GM18861 (cell line): ENCODE results near the gene MPST.
A peak's percentile ranks its signal among the peaks of the same experiment; 100 is the strongest.

Experiments used
- ATAC-seq: cut with Tn5 transposase; IDR thresholded peaks from one replicate; pipeline ENCODE4 v1.9.1; 2021; ENCODE audit not compliant: unreplicated experiment

MPST gene

GRCh38 chr22:37000676-37001534, 18.6 kb upstream of the MPST start:
- ATAC-seq: no peak

- ATAC-seq: no peak
Measured at GRCh38 chr22:37001826-37002225, 17.7 kb upstream of the MPST start.

GRCh38 chr22:37002633-37003032, 16.9 kb upstream of the MPST start:
- no peak for ATAC-seq

DNA sequence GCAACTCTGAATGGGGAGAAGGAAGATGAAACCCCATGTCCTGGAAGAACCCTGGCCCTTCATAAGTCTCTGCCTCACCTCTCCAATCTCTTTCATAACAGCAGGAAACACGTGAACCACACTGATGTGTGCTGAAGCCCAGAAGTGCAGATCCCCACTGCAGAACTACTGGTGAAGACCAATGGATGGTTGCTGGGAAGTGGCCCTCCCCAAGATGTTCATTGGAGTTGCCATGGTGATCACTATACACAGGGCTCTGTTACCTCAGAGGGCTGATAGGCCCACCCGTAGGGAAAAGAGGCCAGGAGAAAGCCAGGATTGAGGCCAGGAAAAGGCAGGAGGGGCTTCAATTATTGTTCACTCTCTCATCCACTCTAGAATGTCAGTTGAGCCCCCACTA, 11.9 kb upstream of the MPST start:
- no peak for ATAC-seq

DNA sequence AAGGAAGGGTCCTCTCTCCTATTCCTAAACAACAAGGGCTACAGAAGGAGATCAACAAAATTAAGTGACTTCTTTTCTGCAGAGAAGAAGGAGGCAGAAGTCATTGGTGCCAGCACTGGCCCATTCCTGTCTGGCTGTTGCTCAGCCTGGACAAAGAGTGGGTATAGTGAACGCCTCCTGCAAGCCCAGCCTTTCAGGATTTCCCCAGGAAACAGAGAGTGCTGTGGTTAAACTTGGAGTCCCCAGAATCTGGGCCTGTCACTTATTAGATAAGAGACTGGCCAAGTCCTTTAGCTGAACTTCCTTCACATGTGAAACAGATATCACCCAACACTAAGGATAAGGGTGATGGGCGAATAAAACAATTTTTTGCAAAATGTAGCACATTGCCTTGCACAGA, 11.2 kb upstream of the MPST start:
- no peak for ATAC-seq

DNA sequence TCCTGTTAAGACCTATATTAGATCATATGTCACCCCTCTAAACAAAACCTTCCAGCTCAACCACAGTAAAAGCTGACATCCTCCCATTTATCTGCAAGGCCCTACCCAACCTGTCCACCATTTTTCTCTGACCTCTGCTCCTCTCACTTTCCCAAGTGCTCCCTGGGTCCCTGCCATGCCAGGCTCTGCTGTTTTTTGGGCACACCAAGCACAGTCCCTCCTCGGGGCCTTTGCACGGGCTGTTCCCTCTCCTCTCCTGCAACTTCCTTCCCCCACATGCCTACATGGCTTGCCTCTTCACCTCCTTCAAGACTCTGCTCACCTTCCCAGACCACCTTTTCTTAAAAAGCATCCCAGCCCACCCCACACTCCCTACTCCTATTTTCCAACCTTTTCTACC, 10.1 kb upstream of the MPST start:
- no peak for ATAC-seq

- no peak for ATAC-seq
Measured at GRCh38 chr22:37010174-37010573, 9.4 kb upstream of the MPST start.

- ATAC-seq: no peak
Measured at GRCh38 chr22:37010976-37011375, 8.6 kb upstream of the MPST start.

DNA sequence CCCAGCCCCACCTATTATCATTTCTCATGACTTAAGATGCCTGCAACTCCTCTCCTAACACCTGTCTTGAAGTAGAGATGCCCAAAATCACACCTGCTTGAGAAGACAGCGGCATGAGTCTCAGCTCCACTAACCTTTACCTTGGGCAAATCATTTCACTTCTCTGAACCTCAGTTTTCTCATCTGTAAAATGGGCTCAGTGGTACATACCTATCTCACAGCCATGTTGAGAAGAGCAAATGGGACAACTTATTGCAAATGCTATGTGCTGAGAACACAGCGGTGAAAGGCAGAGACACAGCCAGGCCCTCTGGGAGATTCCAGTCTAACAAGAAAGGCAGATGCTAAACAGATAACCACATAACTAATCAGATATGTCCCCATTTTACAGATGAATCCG, 8.1 kb upstream of the MPST start:
- ATAC-seq: no peak

- ATAC-seq: no peak
Measured at GRCh38 chr22:37012262-37012904, 7.2 kb upstream of the MPST start.

GRCh38 chr22:37012956-37013355, 6.6 kb upstream of the MPST start:
- ATAC-seq: no peak

DNA sequence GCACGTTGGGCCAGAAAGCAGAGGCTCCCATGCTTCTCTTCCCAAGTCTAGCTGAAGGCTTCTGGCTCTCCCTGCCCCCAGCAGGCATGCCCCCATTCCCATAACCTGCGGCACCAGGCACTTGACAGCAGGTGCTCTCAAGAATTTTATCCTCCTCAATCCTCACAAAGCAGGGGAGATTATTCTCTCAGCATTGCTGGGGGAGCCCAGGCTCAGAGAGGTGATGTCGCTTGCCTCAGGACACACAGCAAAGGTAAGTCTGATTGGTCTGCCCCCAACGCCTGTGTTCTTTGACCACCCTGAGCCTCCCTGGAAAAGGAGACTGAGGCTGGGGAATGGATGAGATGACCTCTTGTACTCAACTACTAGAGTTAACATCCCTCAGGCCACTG, 5.1 kb upstream of the MPST start:
- ATAC-seq: no peak

- no peak for ATAC-seq
Measured at GRCh38 chr22:37014835-37015586, 4.5 kb upstream of the MPST start.

- no peak for ATAC-seq
Measured at GRCh38 chr22:37015587-37015878, 4.0 kb upstream of the MPST start.

DNA sequence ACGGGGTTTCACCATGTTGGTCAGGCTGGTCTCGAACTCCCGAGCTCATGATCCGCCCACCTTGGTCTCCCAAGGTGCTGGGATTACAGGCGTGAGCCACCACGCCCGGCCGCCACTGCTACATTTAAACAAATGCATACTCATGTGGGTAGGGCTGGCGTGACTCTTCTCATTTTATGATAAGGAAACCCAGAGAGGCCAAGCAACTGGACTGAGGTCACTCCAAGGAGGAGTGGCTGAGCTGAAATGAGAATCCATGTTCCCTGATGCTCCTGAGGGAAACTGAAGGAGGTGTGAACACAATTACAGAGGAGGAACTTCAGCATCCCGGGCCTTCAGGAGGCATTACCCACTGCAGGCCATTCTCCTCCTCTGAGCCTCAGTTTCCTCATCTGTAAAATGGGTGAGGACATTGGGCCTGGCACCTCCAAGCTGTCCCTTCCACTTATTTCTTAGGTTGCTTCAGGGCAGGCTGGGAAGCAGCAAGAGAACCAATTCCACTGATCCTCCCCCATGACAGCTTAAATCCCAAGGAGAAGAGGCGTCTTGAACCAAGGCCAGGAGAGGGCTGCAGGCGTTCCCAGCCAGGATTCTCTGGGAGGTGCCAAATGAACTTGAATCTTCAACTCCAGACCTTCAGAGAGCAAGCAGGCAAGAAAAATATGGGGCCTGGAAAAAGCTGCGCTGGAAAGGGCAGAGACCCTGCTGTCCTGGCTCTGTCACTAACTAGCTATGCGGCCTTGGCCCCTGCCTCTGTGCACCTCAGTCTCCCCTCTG, 3.2 kb upstream of the MPST start:
- no peak for ATAC-seq

GRCh38 chr22:37017356-37017755, 2.2 kb upstream of the MPST start:
- no peak for ATAC-seq

DNA sequence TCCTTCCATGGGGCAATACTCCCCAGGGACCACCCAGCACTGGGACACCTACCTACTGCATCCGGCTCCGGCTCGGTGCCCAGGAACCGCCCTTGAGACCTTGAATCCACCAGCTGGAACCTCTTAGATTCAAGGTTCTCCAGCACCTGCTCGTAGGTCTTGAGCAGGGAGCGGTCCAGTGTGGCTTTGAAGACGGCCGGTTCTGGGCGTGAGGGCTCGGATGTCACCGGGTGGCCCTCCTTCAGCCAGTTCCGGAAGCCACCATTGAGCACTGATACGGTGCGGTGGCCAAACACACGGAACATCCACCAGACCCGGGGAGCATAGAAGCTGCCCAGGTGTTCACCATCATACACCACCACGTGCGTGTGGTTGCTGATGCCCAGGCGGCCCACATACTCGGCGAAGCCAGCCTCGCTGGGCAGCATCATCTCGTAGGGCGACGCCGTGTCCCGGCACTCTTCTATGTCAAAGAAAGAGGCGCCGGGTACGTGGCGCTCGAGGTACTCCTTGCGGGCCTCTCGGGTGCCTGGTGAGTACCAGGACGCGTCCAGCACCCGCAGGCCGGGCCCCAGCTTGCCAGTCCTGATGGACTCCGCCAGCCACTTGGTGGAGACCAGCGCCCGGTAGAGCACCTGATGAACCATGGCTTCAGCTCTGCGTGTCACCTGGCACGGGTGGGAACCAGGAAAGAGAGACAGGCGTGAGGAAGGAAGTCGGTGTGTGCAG, 1.3 kb upstream of the MPST start:
- ATAC-seq: no peak

DNA sequence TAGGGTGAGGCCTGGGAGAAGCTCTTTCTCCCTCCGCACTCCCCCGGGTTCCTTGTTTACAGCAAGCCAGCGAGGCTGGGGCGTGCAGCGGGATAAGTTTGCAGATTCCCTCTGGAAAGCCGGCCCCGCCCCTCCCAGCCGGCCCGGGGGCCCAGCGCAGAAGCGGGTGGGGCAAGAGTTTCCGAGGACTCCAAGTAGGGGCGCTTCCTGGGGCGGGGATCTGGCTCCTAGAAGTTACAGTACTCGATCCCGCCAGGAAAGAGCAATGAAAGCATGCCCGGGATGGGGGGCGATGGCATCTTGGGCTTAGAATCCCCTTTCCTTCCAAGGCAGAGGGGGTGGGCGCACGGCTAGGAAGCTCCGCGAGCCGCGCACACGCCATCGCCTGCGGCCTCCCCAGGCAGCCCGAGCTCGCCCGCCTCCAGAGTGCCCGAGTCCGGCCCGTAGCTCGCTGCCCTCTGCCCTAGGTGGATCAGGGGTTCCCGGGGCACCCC, 680 bp upstream of the MPST start:
- ATAC-seq: peak; percentile 28

GRCh38 chr22:37020192-37020479, 594 bp downstream of the MPST start:
- ATAC-seq: no peak

GRCh38 chr22:37021041-37021440, 1.5 kb downstream of the MPST start:
- no peak for ATAC-seq
